HEK293T (cell line): ENCODE results near the gene TECTB.

Experiments used
- ARNT ChIP-seq: fragments of 450-650 bp; IDR thresholded peaks from 2 replicates; pipeline ENCODE4 v1.6.1; 2017; ENCODE audit warnings: mild to moderate bottlenecking
- BHLHE40 ChIP-seq: fragments of 450-650 bp; IDR thresholded peaks from 2 replicates; pipeline ENCODE4 v1.6.1; 2016; ENCODE audit warnings: mild to moderate bottlenecking, moderate library complexity, borderline replicate concordance
- CTBP1 ChIP-seq: fragments of 450-650 bp; IDR thresholded peaks from 2 replicates; pipeline ENCODE4 v1.6.1; 2016; ENCODE audit warnings: borderline replicate concordance
- ELF4 ChIP-seq: fragments of 450-650 bp; IDR thresholded peaks from 2 replicates; pipeline ENCODE4 v1.6.1; 2017; ENCODE audit warnings: antibody characterized with exemption
- FOXA1 ChIP-seq: fragments of 450-650 bp; IDR thresholded peaks from 2 replicates; pipeline ENCODE4 v1.6.1; 2016; ENCODE audit warnings: mild to moderate bottlenecking
- FOXM1 ChIP-seq: fragments of 450-650 bp; IDR thresholded peaks from 2 replicates; pipeline ENCODE4 v1.6.1; 2017; ENCODE audit warnings: mild to moderate bottlenecking, borderline replicate concordance
- HDGF ChIP-seq: fragments of 450-650 bp; IDR thresholded peaks from 2 replicates; pipeline ENCODE4 v1.6.1; 2017; ENCODE audit warnings: antibody characterized with exemption, borderline replicate concordance
- LEF1 ChIP-seq: fragments of 450-650 bp; IDR thresholded peaks from 2 replicates; pipeline ENCODE4 v1.6.1; 2017; ENCODE audit warnings: mild to moderate bottlenecking, borderline replicate concordance
- NFRKB ChIP-seq: fragments of 450-650 bp; IDR thresholded peaks from 2 replicates; pipeline ENCODE4 v1.6.1; 2016; ENCODE audit warnings: mild to moderate bottlenecking, moderate library complexity
- SP1 ChIP-seq: fragments of 450-650 bp; IDR thresholded peaks from 2 replicates; pipeline ENCODE4 v1.6.1; 2017
- SUZ12 ChIP-seq: fragments of 450-650 bp; IDR thresholded peaks from 2 replicates; pipeline ENCODE4 v1.6.1; 2016; ENCODE audit warnings: mild to moderate bottlenecking
- TARDBP ChIP-seq: fragments of 450-650 bp; IDR thresholded peaks from 2 replicates; pipeline ENCODE4 v1.6.1; 2016

GRCh38 chr10:112295853-112296830 is 12.9 kb downstream of the TECTB start:
- TF ChIP-seq FOXA1 (no peak), NFRKB (no peak), SP1 (no peak), FOXM1 (no peak), ELF4 (no peak), SUZ12 (no peak), ARNT (no peak), HDGF (no peak), BHLHE40 (no peak), CTBP1 (no peak), LEF1 (no peak), TARDBP (no peak)
